NT2/D1 (cell line): ENCODE data around the gene ZDHHC5.

Experiments
- DNase-seq: peaks from one replicate; pipeline ENCODE4 v3.0.0-alpha.2; 2011; ENCODE audit warnings: low read depth, low spot score
- H3K27me3 ChIP-seq: 2 replicates; pipeline ENCODE4 v1.6.0; 2011; ENCODE audit warnings: mild to moderate bottlenecking; ENCODE audit not compliant: insufficient read length, insufficient read depth
- H3K36me3 ChIP-seq: 2 replicates; pipeline ENCODE4 v1.6.1; 2011; ENCODE audit warnings: mild to moderate bottlenecking, low read length, mixed read lengths; ENCODE audit not compliant: insufficient read depth, insufficient read length
- H3K4me1 ChIP-seq: 2 replicates; pipeline ENCODE4 v1.5.1; 2011; ENCODE audit not compliant: insufficient read depth, insufficient read length
- H3K4me3 ChIP-seq: 2 replicates; pipeline ENCODE4 v1.5.1; 2011; ENCODE audit warnings: low read depth; ENCODE audit not compliant: insufficient read length
- H3K9ac ChIP-seq: 2 replicates; pipeline ENCODE4 v1.6.0; 2011; ENCODE audit warnings: low read depth; ENCODE audit not compliant: insufficient read length
- H3K9me3 ChIP-seq: 2 replicates; pipeline ENCODE4 v1.5.1; 2011; ENCODE audit warnings: mild to moderate bottlenecking, low read length; ENCODE audit not compliant: insufficient read depth
- SUZ12 ChIP-seq: IDR thresholded peaks from 2 replicates; pipeline ENCODE4 v1.6.1; 2011; ENCODE audit not compliant: insufficient read length, insufficient read depth; ENCODE audit errors: extremely low read depth
- YY1 ChIP-seq: IDR thresholded peaks from 2 replicates; pipeline ENCODE4 v1.6.1; 2011; ENCODE audit not compliant: insufficient read length, insufficient read depth
- ZNF274 ChIP-seq: IDR thresholded peaks from 2 replicates; pipeline ENCODE4 v1.6.1; 2011; ENCODE audit warnings: mild to moderate bottlenecking, low read depth, low read length

The ZDHHC5 gene

DNA sequence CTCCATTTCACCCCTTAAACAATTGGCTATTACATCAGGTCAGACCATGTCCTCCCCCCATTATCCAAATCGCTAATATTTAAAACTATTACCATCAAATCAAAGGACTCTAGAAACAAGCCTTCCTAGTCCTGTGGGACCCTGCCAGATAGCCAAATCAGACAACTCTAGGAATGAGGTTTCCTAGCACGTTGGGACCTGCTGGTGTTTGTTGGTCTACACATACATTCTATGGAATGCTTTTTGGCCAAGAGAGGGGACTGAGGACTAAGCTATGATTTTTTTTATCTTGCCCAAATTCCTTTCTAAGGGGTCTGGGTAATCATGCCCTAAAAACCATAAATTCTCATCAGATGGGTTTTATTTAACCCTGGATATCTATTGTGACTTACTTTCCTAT, 59.3 kb downstream of the ZDHHC5 start:
- Histone ChIP-seq H3K4me3 (no peak overlapping the region), H3K4me1 (no peaks in the 10 kb centered on the region), H3K27me3 (no peaks in the 10 kb centered on the region), H3K9ac (no peak overlapping the region), H3K9me3 (no peaks in the 10 kb centered on the region), H3K36me3 (peaks cover 31% of the 10 kb centered on the region)
- TF ChIP-seq ZNF274 (no peak), YY1 (no peak), SUZ12 (no peak)
- DNase-seq: no peak

DNA sequence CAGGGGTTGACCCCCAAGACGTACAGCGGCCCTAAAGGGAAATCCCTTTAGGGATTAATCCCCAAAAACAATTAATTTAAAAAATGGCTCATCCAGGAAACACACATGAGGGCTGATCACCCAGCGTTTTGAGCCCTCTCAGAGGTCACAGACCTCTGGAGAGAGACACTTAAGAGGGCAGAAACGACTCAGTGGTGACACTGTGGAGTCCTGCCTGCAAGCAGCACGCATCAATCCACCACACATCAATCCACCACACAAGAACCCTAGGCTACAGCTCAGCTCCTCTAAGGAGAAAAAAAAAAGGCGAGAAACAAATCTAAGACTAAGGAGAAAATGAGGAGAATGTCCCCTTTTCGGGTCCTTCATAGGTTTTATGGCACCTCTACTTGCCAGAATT, 60.9 kb downstream of the ZDHHC5 start:
- H3K4me1 ChIP-seq: peaks cover 3% of the 10 kb centered on the region
- no peak overlapping the region for H3K4me3 ChIP-seq
- DNase-seq: no peak
- H3K9ac ChIP-seq: no peak overlapping the region
- peaks cover 30% of the 10 kb centered on the region for H3K36me3 ChIP-seq
- H3K27me3 ChIP-seq: no peaks in the 10 kb centered on the region
- no peaks in the 10 kb centered on the region for H3K9me3 ChIP-seq
- TF ChIP-seq YY1 (no peak), ZNF274 (no peak), SUZ12 (no peak)

DNA sequence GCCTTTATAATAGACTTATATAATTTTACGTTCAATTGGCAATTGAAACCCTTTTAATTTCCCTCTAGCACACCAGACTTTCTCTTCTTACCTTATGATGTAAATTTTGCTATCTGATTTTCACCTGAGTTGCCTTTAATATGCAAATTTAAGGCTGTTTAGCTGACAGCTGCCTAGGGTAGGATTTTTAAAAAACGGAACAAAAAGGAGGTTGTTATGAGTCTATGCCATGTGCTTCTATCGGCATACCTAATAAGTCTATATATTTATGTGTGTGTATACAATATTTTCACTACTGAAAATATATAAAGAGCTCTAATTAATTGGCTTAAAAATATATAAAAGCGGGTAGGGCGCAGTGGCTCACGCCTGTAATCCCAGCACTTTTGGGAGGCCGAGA, 61.6 kb downstream of the ZDHHC5 start:
- H3K9me3 ChIP-seq: no peaks in the 10 kb centered on the region
- peaks cover 24% of the 10 kb centered on the region for H3K36me3 ChIP-seq
- no peak overlapping the region for H3K9ac ChIP-seq
- TF ChIP-seq ZNF274 (no peak), YY1 (no peak), SUZ12 (no peak)
- DNase-seq: no peak
- H3K27me3 ChIP-seq: no peaks in the 10 kb centered on the region
- no peak overlapping the region for H3K4me3 ChIP-seq
- H3K4me1 ChIP-seq: peaks cover 3% of the 10 kb centered on the region

DNA sequence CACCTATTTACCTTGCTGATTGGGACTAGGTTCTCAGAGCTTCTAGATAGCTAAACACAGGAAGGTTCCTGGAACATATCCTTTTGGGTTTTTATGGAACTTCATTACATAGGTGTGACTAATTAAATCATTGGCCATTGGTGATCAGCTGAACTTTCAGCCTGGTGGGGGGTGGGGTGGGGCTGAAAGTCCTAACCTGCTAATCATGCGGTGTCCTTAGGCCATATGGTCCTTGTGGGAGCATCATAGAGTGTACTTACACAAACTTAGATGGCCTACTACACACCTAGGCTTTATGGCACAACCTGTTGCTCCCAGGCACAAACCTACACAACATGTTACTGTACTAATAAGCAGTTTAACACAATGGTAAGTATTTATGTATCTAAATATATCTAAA, 64.7 kb downstream of the ZDHHC5 start:
- H3K4me1 ChIP-seq: peaks cover 3% of the 10 kb centered on the region
- TF ChIP-seq ZNF274 (no peak), YY1 (no peak), SUZ12 (no peak)
- no peaks in the 10 kb centered on the region for H3K27me3 ChIP-seq
- H3K36me3 ChIP-seq: peaks cover 22% of the 10 kb centered on the region
- no peak for DNase-seq
- H3K9ac ChIP-seq: no peak overlapping the region
- no peaks in the 10 kb centered on the region for H3K9me3 ChIP-seq
- no peak overlapping the region for H3K4me3 ChIP-seq

DNA sequence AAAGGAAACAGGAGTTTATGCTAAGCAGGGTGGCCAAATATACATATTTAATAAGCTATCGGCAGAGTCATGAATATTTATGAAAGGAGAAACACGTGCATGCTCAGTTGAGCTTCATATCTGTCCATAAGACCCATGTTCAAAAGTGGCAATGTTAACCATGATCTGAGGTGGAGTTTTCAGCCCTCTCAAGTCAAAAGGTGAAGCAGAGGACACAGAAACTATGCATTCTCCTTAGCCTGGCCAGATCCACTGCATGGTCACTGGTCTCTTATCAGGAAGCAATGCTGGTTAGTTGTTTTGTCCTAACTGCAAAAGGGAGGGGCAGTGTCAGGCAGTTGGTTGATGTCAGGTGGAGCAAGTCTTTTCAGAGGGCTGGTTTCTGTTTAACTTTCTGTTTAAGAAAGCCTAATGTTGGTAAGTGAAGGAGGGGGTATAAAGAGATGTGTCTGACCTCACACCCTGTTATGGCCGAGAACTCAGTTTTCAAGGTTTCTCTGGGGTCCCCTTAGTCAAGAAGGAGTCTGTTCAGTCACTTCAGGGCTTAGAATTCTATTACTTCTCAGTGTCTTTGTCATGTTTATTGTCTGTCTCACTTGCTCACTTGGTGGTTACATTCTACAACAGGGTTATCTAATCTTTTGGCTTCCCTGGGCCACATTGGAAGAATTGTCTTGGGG, 67.8 kb downstream of the ZDHHC5 start:
- H3K36me3 ChIP-seq: peaks cover 42% of the 10 kb centered on the region
- H3K9ac ChIP-seq: no peak overlapping the region
- peaks cover 3% of the 10 kb centered on the region for H3K4me1 ChIP-seq
- no peak overlapping the region for H3K4me3 ChIP-seq
- H3K27me3 ChIP-seq: no peaks in the 10 kb centered on the region
- no peaks in the 10 kb centered on the region for H3K9me3 ChIP-seq
- DNase-seq: no peak
- TF ChIP-seq SUZ12: no peak
- TF ChIP-seq ZNF274: no peak
- no peak for TF ChIP-seq YY1

DNA sequence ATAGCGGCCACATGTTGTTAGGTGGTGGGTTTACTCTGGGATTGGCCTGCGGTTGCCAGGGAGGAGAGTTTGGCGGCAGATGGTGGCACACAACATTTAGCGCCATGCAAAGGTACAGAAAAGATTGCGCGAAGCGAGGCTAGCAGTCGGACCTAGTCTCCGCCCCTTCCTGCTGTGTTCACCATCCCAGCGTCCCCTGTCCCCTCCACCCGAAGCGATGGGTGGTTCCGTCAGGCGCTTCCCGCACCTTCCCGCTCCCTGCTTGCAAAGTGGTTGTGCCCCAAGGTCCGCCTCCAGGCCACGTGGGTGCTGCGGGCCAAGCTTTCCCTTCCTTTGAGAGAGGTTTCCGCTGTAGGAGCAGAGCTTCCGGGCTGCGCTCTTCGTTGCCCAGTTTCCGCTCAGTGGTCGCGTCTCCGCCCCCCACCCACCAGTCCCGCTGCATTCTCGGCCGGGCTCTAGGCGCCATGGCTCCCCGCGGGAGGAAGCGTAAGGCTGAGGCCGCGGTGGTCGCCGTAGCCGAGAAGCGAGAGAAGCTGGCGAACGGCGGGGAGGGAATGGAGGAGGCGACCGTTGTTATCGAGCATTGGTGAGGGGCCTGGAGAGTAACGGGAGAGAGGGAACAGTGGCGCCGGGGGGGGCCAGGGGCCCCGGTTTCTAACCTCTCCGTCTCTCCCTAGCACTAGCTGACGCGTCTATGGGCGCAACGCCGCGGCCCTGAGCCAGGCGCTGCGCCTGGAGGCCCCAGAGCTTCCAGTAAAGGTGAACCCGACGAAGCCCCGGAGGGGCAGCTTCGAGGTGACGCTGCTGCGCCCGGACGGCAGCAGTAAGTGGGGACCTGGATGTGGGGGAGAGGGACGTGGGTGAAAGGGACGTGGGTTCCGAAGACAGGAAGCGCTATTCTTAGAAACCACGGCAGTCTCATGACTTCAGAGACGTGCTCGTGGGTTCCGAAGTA, 73.5 kb downstream of the ZDHHC5 start, which contains the start of gene SELENOH:
Gene SELENOH (plus strand): TSS at position 360 of the 955 bp plus-strand sequence. CDS start 105 bp downstream, at position 465.
- H3K9me3 ChIP-seq: no peaks in the 10 kb centered on the region
- H3K36me3 ChIP-seq: peaks cover 75% of the 10 kb centered on the region
- no peaks in the 10 kb centered on the region for H3K4me1 ChIP-seq
- peak within 1 kb of the TSS; percentile 91 for H3K9ac ChIP-seq
- peak within 1 kb of the TSS; percentile 91 for H3K4me3 ChIP-seq
- no peaks in the 10 kb centered on the region for H3K27me3 ChIP-seq
- no peak for TF ChIP-seq ZNF274
- TF ChIP-seq YY1: peak; percentile 50
- TF ChIP-seq SUZ12: no peak
- DNase-seq: peak; percentile 97

DNA sequence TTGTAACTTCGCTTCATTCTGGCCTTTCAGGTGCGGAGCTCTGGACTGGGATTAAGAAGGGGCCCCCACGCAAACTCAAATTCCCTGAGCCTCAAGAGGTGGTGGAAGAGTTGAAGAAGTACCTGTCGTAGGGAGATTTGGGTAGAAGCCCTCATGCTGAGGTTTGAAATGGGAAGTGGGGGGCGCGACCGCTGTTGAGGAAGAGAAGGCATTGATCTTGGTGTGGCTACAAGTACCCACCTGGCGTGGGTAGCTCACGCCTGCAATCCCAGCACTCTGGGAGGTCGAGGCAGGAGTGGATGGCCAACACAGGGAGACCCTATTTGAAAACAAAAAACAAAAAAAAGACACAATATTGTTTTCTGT, 74.2 kb downstream of the ZDHHC5 start:
- no peaks in the 10 kb centered on the region for H3K4me1 ChIP-seq
- H3K36me3 ChIP-seq: peaks cover 73% of the 10 kb centered on the region
- H3K27me3 ChIP-seq: no peaks in the 10 kb centered on the region
- peak overlapping the region; percentile 91 for H3K4me3 ChIP-seq
- no peaks in the 10 kb centered on the region for H3K9me3 ChIP-seq
- DNase-seq: no peak
- H3K9ac ChIP-seq: peak overlapping the region; percentile 91
- TF ChIP-seq YY1: no peak
- no peak for TF ChIP-seq ZNF274
- no peak for TF ChIP-seq SUZ12
